A549 (cell line): Measurements from ENCODE around the gene ST6GAL1.

ENCODE experiments used
- CHD4 ChIP-seq: fragments of 200-600 bp; sonication (generic); IDR thresholded peaks from 2 replicates; pipeline ENCODE4 v1.6.1; 2016; ENCODE audit warnings: antibody characterized with exemption, mild to moderate bottlenecking, borderline replicate concordance
- EP300 ChIP-seq, 2 experiments: fragments of >200 bp; sonication (Bioruptor Twin); formaldehyde crosslinking; IDR thresholded peaks; 2 replicates in 1 of 2; 3 replicates in 1 of 2; pipeline ENCODE4 v1.6.1; 2016 to 2017
- PHF8 ChIP-seq: fragments of 200-600 bp; sonication (generic); IDR thresholded peaks from 2 replicates; pipeline ENCODE4 v1.6.1; 2016; ENCODE audit warnings: low read depth, mild to moderate bottlenecking, antibody characterized with exemption, moderate library complexity, borderline replicate concordance
- TF ChIP-seq, protein P1 (sequence below): fragments of >200 bp; sonication (Bioruptor Twin); formaldehyde crosslinking; IDR thresholded peaks from 3 replicates; pipeline ENCODE4 v1.5.1; 2016
- TF ChIP-seq, protein P2 (sequence below): fragments of 250-450 bp; sonication (Bioruptor Pico); IDR thresholded peaks from 2 replicates; pipeline ENCODE4 v1.5.0; 2021; ENCODE audit warnings: mild to moderate bottlenecking, moderate library complexity, borderline replicate concordance
- TF ChIP-seq, protein P3 (sequence below): fragments of 200-600 bp; sonication (generic); IDR thresholded peaks from 2 replicates; pipeline ENCODE4 v1.6.1; 2016; ENCODE audit warnings: antibody characterized with exemption, mild to moderate bottlenecking, moderate library complexity

DNA sequence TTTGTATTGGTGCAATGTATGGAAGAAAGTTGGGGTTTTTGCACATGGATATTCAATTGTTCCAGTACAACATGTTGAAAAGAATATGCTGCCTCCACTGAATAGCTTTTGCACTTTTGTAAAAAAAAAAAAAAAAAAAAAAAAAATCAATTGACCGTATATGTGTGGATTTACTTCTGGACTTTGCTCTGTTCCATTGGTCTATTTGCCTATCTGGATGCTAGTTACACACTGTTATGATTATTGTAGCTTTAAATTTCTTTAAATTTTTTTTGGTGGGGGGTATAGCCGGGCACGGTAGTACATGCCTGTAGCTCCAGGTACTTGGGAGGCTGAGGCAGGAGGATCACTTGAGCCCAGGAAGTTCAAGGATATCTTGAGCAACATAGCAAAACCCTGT, 156.5 kb downstream of the ST6GAL1 start:
- TF ChIP-seq, protein P1, sequence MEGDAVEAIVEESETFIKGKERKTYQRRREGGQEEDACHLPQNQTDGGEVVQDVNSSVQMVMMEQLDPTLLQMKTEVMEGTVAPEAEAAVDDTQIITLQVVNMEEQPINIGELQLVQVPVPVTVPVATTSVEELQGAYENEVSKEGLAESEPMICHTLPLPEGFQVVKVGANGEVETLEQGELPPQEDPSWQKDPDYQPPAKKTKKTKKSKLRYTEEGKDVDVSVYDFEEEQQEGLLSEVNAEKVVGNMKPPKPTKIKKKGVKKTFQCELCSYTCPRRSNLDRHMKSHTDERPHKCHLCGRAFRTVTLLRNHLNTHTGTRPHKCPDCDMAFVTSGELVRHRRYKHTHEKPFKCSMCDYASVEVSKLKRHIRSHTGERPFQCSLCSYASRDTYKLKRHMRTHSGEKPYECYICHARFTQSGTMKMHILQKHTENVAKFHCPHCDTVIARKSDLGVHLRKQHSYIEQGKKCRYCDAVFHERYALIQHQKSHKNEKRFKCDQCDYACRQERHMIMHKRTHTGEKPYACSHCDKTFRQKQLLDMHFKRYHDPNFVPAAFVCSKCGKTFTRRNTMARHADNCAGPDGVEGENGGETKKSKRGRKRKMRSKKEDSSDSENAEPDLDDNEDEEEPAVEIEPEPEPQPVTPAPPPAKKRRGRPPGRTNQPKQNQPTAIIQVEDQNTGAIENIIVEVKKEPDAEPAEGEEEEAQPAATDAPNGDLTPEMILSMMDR: no peak
- TF ChIP-seq, protein P2, sequence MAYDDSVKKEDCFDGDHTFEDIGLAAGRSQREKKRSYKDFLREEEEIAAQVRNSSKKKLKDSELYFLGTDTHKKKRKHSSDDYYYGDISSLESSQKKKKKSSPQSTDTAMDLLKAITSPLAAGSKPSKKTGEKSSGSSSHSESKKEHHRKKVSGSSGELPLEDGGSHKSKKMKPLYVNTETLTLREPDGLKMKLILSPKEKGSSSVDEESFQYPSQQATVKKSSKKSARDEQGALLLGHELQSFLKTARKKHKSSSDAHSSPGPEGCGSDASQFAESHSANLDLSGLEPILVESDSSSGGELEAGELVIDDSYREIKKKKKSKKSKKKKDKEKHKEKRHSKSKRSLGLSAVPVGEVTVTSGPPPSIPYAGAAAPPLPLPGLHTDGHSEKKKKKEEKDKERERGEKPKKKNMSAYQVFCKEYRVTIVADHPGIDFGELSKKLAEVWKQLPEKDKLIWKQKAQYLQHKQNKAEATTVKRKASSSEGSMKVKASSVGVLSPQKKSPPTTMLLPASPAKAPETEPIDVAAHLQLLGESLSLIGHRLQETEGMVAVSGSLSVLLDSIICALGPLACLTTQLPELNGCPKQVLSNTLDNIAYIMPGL (CRISPR knock-in tag): no peak
- TF ChIP-seq, protein P3, sequence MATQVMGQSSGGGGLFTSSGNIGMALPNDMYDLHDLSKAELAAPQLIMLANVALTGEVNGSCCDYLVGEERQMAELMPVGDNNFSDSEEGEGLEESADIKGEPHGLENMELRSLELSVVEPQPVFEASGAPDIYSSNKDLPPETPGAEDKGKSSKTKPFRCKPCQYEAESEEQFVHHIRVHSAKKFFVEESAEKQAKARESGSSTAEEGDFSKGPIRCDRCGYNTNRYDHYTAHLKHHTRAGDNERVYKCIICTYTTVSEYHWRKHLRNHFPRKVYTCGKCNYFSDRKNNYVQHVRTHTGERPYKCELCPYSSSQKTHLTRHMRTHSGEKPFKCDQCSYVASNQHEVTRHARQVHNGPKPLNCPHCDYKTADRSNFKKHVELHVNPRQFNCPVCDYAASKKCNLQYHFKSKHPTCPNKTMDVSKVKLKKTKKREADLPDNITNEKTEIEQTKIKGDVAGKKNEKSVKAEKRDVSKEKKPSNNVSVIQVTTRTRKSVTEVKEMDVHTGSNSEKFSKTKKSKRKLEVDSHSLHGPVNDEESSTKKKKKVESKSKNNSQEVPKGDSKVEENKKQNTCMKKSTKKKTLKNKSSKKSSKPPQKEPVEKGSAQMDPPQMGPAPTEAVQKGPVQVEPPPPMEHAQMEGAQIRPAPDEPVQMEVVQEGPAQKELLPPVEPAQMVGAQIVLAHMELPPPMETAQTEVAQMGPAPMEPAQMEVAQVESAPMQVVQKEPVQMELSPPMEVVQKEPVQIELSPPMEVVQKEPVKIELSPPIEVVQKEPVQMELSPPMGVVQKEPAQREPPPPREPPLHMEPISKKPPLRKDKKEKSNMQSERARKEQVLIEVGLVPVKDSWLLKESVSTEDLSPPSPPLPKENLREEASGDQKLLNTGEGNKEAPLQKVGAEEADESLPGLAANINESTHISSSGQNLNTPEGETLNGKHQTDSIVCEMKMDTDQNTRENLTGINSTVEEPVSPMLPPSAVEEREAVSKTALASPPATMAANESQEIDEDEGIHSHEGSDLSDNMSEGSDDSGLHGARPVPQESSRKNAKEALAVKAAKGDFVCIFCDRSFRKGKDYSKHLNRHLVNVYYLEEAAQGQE: no peak
- TF ChIP-seq PHF8 (no peak), CHD4 (no peak), EP300 (IDR thresholded peaks at IDR 0.05) (no peak)
